SK-N-MC (cell line): ENCODE data around the gene LPAR5.
A peak's percentile ranks its signal among the peaks of the same experiment; 100 is the strongest.

Source experiments
- DNase-seq: peaks from one replicate; pipeline ENCODE4 v3.0.0-alpha.2; 2011; ENCODE audit warnings: low read depth, low spot score
- H3K27ac ChIP-seq: fragments of 200-600 bp; sonication (generic); 2 replicates; pipeline ENCODE4 v1.5.1; 2016; ENCODE audit warnings: mixed run types
- H3K36me3 ChIP-seq: fragments of 200-600 bp; sonication (generic); 2 replicates; pipeline ENCODE4 v1.6.1; 2017; ENCODE audit warnings: antibody characterized with exemption, low read length, mixed read lengths; ENCODE audit not compliant: insufficient read depth
- H3K4me3 ChIP-seq: fragments of 200-600 bp; sonication (generic); 2 replicates; pipeline ENCODE4 v1.5.1; 2016
- H3K9ac ChIP-seq: fragments of 200-600 bp; sonication (generic); 2 replicates; pipeline ENCODE4 v1.8.0; 2017; ENCODE audit warnings: mixed run types, mixed read lengths; ENCODE audit not compliant: insufficient read length
- H3K9me3 ChIP-seq: fragments of 200-600 bp; sonication (generic); 2 replicates; pipeline ENCODE4 v1.6.1; 2017; ENCODE audit warnings: low read depth, mild to moderate bottlenecking, antibody characterized with exemption, low read length, moderate library complexity, mixed read lengths
- EZH2 ChIP-seq: fragments of 200-600 bp; sonication (generic); IDR thresholded peaks from one replicate; pipeline ENCODE4 v1.6.1; 2017; ENCODE audit warnings: antibody characterized with exemption
- FOXP2 ChIP-seq: optimal IDR thresholded peaks from 2 replicates; pipeline ENCODE3; 2011; ENCODE audit warnings: mild to moderate bottlenecking, moderate library complexity; ENCODE audit not compliant: insufficient read depth; ENCODE audit errors: extremely low read length, control extremely low read depth
- POLR2AphosphoS5 ChIP-seq: IDR thresholded peaks from 2 replicates; pipeline ENCODE4 v1.6.1; 2012; ENCODE audit warnings: mild to moderate bottlenecking, low read depth, low read length, borderline replicate concordance

The LPAR5 gene

DNA sequence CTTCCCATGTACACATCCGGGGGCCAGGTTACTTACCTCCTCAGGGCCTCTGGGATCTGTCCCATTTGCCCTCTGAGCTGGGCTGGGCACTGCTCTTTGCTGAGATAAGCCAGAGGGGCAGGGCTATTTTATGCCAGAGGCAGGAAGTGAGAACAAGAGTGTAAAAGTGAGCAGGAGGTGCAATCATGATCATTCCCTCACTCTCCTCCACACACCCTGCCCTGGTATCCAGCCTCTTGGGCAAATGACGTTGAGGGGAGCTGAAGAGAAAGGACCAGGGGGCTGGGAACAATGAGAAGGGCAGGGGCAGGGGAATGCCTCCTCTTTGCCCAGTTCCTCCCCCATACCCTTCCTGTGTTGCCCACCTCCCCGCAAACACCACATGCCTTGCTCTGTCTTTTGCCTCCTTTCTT, 4.2 kb downstream of the LPAR5 start:
- H3K36me3 ChIP-seq = no peaks in the 10 kb centered on the region
- no peak for TF ChIP-seq EZH2
- no peak for TF ChIP-seq FOXP2
- no peak for TF ChIP-seq POLR2AphosphoS5
- no peak overlapping the region for H3K9ac ChIP-seq
- peak overlapping the region; percentile 74; the same call in 1 of the 2 replicates for H3K27ac ChIP-seq
- no peak overlapping the region for H3K4me3 ChIP-seq
- H3K9me3 ChIP-seq = no peaks in the 10 kb centered on the region
- no peak for DNase-seq

DNA sequence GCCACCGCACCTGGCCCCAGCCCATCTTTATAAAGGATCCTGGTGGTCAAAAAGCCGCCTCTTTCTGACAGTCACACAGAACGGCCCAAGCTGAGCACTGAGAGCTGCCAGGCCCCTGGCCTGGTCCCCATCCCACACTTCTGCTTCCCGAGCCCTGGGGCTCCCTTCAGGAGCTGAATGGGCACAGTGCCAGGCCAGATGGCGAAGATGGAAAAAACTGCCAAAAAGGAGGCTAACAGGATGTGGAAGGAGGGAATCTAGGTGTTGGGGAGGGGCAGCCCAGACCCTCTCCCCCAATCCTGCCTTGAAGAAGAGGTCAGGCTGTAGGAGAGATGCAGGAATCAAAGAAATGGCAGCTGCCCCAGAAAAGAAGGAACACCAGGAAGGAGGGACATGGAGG, 5.0 kb downstream of the LPAR5 start:
- H3K9me3 ChIP-seq = no peaks in the 10 kb centered on the region
- H3K9ac ChIP-seq = no peak overlapping the region
- no peak for DNase-seq
- H3K36me3 ChIP-seq = no peaks in the 10 kb centered on the region
- H3K27ac ChIP-seq = no peak overlapping the region
- no peak overlapping the region for H3K4me3 ChIP-seq
- TF ChIP-seq POLR2AphosphoS5 = no peak
- no peak for TF ChIP-seq EZH2
- no peak for TF ChIP-seq FOXP2

DNA sequence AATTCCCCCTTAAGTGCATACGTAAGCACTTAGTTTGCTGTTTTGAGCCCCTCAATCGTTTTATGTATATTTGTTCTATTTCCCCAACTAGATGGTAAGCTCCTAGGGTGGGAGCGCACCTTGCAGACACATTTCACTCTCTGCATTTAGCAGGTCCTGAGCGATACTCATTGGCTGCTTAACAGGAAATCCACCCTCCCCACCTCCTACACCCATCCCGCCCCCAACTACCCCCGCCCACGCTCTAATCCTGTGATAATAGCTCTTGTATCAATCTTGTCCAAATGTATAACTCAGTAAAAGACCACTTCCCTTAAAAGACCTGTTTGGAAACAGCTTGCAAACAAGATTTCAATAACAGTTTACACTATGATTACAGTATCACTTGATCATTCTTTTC, 8.1 kb downstream of the LPAR5 start:
- H3K27ac ChIP-seq = no peak overlapping the region
- no peak overlapping the region for H3K4me3 ChIP-seq
- no peak for DNase-seq
- H3K9ac ChIP-seq = no peak overlapping the region
- H3K9me3 ChIP-seq = no peaks in the 10 kb centered on the region
- no peaks in the 10 kb centered on the region for H3K36me3 ChIP-seq
- TF ChIP-seq FOXP2 (no peak), EZH2 (no peak), POLR2AphosphoS5 (no peak)

DNA sequence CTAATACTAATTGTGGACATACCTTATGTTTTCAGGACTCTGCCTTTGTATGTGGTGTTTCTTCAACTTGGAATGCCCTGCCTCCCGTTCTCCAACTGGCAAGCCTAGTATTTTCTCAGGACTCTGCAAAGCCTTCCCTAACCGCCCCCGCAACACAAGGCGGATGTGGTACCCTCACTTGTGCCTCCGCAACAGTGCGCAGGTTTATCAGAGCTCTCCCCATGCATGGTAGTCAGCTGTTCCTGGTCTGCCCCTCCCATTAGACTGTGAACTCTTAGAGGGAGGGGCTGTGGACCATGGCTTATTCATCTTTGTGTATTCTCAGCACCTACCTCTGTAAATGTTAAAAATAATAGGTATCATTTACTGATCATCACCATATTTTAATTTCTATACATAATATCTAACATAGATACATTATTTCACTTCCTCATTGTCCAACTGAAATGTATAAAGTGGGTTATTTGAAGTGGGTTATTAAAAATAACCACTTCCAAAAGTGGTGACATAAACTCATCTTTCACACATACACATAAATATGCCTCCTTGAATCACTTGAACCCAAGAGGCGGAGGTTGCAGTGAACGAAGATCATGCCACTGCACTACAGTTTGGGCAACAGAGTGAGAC, 9.0 kb downstream of the LPAR5 start:
- DNase-seq = no peak
- H3K9me3 ChIP-seq = no peaks in the 10 kb centered on the region
- no peaks in the 10 kb centered on the region for H3K36me3 ChIP-seq
- no peak overlapping the region for H3K4me3 ChIP-seq
- no peak overlapping the region for H3K27ac ChIP-seq
- no peak for TF ChIP-seq FOXP2
- TF ChIP-seq EZH2 = no peak
- no peak for TF ChIP-seq POLR2AphosphoS5
- peak overlapping the region; percentile 26 for H3K9ac ChIP-seq

DNA sequence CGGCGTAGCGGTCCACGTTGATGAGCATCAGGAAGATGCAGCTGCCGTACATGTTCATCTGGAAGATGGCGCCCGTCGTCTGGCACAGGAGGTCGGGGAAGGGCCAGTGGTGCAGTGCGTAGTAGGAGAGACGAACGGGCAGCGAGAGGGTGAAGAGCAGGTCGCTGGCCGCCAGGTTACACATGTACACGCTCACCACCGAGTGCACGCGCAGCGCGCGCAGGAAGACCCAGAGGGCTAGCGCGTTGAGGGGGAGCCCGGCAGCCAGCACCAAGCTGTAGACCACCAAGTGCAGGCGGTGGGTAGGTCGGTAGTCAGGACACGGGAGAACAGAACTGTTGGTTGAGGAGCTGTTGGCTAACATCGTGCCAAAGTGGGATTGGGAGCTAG, 14.9 kb downstream of the LPAR5 start:
- TF ChIP-seq EZH2 (no peak), FOXP2 (no peak), POLR2AphosphoS5 (no peak)
- Histone ChIP-seq H3K9ac (no peak overlapping the region), H3K27ac (no peak overlapping the region), H3K36me3 (no peaks in the 10 kb centered on the region), H3K9me3 (no peaks in the 10 kb centered on the region), H3K4me3 (no peak overlapping the region)
- no peak for DNase-seq

DNA sequence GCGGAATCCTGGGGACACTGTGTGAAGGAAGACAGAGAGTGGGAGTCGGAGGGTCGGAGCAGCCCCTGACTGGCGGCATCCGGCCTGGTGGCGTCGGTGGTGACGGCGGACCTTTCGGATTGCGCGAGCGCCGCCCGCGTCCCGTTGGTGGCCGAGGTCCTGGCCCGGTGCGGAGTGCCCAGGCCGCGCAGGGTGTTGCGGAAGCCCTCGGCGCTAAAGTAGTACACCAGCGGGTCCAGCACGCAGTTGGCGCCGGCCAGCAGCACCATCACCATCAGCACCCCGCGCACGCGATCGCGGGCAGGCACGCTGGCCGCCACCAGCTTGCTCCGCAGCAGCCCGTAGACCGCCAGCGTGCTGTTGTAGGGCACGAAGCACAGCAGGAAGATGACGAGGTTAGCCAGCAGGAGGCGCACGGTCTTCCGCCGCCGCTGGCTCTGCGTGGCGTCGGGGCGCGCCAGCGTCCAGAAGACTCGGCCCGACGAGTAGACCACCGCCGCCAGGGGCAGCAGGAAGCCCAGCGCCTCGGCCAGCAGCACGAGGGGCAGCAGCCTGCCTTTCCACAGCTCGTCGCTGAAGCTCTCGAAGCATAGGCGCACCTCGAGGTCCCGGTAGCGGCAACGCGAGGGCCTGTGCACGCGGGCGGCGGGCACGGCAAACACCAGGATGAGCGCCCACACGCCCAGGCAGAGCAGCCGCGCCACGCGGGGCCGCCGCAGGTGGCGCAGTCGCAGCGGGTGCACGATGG, 15.4 kb downstream of the LPAR5 start:
- H3K27ac ChIP-seq = no peak overlapping the region
- TF ChIP-seq POLR2AphosphoS5 = no peak
- no peak for TF ChIP-seq FOXP2
- TF ChIP-seq EZH2 = no peak
- H3K36me3 ChIP-seq = no peaks in the 10 kb centered on the region
- H3K9me3 ChIP-seq = no peaks in the 10 kb centered on the region
- no peak overlapping the region for H3K4me3 ChIP-seq
- no peak overlapping the region for H3K9ac ChIP-seq
- DNase-seq = no peak

DNA sequence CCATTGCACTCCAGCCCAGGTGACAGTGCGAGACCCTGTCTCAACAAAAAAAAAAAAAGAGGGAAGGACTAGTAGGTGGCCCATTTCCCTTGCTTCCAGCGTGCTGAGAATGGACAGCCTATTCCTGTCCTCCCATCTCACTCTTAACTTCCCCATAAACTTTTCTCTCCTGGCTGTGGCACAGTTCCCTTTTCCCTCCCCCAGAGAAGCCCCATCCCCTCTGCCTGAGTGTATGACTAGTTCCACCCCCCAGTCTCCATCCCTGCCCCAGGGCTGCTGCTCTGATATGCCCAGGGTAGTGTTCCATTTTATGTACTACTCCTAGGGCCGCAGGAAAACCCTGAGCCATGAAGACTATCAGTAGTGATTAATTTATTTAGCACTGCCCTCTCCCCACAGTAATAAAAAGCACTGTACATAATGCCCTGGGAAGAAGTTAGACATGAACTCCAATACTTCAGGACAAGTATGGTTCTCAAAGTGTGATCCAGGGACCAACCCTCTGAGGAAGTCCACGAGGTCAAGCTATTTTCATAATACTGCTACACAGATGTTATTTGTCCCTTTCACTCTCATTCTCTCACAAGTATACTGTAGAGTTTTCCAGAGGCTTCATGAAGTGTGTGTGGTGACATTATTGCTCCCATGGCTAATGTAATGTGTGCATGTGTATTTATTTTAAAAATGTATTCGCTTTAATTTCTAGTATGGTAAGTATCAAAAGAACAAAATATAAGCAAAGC, 17.1 kb downstream of the LPAR5 start:
- Histone ChIP-seq H3K36me3 (no peaks in the 10 kb centered on the region), H3K4me3 (no peak overlapping the region), H3K9ac (no peak overlapping the region), H3K9me3 (no peaks in the 10 kb centered on the region), H3K27ac (no peak overlapping the region)
- TF ChIP-seq FOXP2 (no peak), EZH2 (no peak), POLR2AphosphoS5 (no peak)
- DNase-seq = no peak

DNA sequence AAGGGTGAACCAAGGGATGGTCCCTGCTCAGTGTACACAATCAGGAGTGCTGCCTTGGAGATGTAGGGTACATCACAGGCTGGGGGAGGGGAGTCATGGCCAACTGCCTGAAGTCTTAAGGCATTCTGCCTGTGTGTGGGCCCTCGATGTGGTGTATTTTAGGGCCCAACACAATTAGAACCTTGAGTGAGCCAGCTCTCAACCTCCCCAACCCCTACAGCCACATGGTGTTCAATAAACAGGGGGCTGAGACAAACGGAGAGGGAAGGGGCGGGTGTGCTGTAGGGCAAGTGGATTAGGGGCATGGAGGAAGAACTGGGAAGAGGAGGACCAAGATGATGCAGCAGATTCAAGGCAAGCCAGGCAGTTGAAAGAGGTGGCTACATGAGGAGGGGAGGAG, 20.0 kb downstream of the LPAR5 start:
- Histone ChIP-seq H3K4me3 (no peak overlapping the region), H3K36me3 (no peaks in the 10 kb centered on the region), H3K9me3 (no peaks in the 10 kb centered on the region), H3K9ac (peak overlapping the region; percentile 45), H3K27ac (peak overlapping the region; percentile 94)
- TF ChIP-seq POLR2AphosphoS5 = no peak
- TF ChIP-seq EZH2 = no peak
- TF ChIP-seq FOXP2 = no peak
- DNase-seq = no peak
